H1 (cell line): ENCODE results near the gene GRIA1.

Source experiments
- GTF2F1 ChIP-seq: IDR thresholded peaks from 2 replicates; pipeline ENCODE4 v1.6.1; 2012; ENCODE audit warnings: low read depth, low read length, improper control_type of control experiment, borderline replicate concordance
- TF ChIP-seq, protein P1 (sequence below), 3 experiments: IDR thresholded peaks; 1 replicate in 2 of 3; 2 replicates in 1 of 3; pipeline versions ENCODE4 v1.5.1 to v1.6.1; 2011; ENCODE audit warnings: low read length in 3 of 3, mild to moderate bottlenecking in 3 of 3, inconsistent platforms in 2 of 3, low read depth in 1 of 3, moderate library complexity in 1 of 3; ENCODE audit not compliant: insufficient read depth in 1 of 3; ENCODE audit errors: control extremely low read depth in 1 of 3

DNA sequence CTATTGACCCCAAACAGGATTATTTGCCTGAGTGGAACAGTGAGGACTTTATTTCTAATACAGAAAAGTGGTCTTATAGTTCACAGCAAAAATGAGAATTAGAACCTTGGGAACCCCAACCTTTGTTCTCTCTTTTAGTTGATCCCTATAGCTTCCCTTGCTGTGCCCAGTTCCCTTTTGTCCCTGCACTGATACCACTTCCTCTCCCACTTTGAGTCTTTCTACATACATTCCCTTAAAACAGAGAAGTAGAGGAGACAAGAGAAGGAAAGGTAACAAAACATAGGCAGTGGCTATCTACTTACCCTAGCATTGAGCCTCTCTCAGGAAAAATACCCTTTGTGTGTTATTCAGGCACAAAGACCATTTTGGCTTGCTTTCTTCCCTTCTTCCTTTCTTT, 301.8 kb downstream of the GRIA1 start:
- TF ChIP-seq, protein P1, sequence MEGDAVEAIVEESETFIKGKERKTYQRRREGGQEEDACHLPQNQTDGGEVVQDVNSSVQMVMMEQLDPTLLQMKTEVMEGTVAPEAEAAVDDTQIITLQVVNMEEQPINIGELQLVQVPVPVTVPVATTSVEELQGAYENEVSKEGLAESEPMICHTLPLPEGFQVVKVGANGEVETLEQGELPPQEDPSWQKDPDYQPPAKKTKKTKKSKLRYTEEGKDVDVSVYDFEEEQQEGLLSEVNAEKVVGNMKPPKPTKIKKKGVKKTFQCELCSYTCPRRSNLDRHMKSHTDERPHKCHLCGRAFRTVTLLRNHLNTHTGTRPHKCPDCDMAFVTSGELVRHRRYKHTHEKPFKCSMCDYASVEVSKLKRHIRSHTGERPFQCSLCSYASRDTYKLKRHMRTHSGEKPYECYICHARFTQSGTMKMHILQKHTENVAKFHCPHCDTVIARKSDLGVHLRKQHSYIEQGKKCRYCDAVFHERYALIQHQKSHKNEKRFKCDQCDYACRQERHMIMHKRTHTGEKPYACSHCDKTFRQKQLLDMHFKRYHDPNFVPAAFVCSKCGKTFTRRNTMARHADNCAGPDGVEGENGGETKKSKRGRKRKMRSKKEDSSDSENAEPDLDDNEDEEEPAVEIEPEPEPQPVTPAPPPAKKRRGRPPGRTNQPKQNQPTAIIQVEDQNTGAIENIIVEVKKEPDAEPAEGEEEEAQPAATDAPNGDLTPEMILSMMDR (IDR thresholded peaks at IDR 0.05; ENCODE audit: control extremely low read depth in 1 of 3, insufficient read depth in 1 of 3, low read depth in 1 of 3, low read length in 3 of 3), result no peak
- TF ChIP-seq GTF2F1, result no peak
